ENCODE data around the gene MSLN.

- TF ChIP-seq ZNF274 (IDR thresholded peaks at IDR 0.05; ENCODE audit: low read depth, low read length) (no peak), SUZ12 (IDR thresholded peaks at IDR 0.05; ENCODE audit: extremely low read depth, insufficient read depth, insufficient read length) (no peak)
Observed at GRCh38 chr16:776824-777223, 16.3 kb downstream of the MSLN start.

Measured in NT2/D1 (cell line).